Measurements from ENCODE around the gene DARS1.

Gene DARS1

GRCh38 chr2:135942936-135943688 lies 42.3 kb downstream of the DARS1 start:
- no peak for TF ChIP-seq CTCF (IDR thresholded peaks at IDR 0.05; ENCODE audit: low read depth, low read length, missing control alignments)
- DNase-seq (ENCODE audit: extremely low read depth, low read depth) = no peak
- no peak overlapping the region for H3K4me3 ChIP-seq (replicated peaks; ENCODE audit: low read depth, low read length)

- DNase-seq (ENCODE audit: extremely low read depth, low read depth) = no peak
- no peak for TF ChIP-seq CTCF (IDR thresholded peaks at IDR 0.05; ENCODE audit: low read depth, low read length, missing control alignments)
- H3K4me3 ChIP-seq (replicated peaks; ENCODE audit: low read depth, low read length) = no peak overlapping the region
These were observed 48.9 kb downstream of the DARS1 start for GRCh38 chr2:135936524-135936923.

- no peak overlapping the region for H3K4me3 ChIP-seq (replicated peaks; ENCODE audit: low read depth, low read length)
- DNase-seq (ENCODE audit: extremely low read depth, low read depth) = no peak
- no peak for TF ChIP-seq CTCF (IDR thresholded peaks at IDR 0.05; ENCODE audit: low read depth, low read length, missing control alignments)
These were observed 49.5 kb downstream of the DARS1 start for GRCh38 chr2:135935914-135936313.

- H3K4me3 ChIP-seq (replicated peaks; ENCODE audit: low read depth, low read length) = no peak overlapping the region
- DNase-seq (ENCODE audit: extremely low read depth, low read depth) = no peak
- no peak for TF ChIP-seq CTCF (IDR thresholded peaks at IDR 0.05; ENCODE audit: low read depth, low read length, missing control alignments)
These were observed 53.5 kb downstream of the DARS1 start for GRCh38 chr2:135931776-135932443.

- H3K4me3 ChIP-seq (replicated peaks; ENCODE audit: low read depth, low read length) = no peak overlapping the region
- no peak for TF ChIP-seq CTCF (IDR thresholded peaks at IDR 0.05; ENCODE audit: low read depth, low read length, missing control alignments)
- no peak for DNase-seq (ENCODE audit: extremely low read depth, low read depth)
These were observed 58.8 kb downstream of the DARS1 start for GRCh38 chr2:135926605-135927004.

- no peak for DNase-seq (ENCODE audit: extremely low read depth, low read depth)
- TF ChIP-seq CTCF (IDR thresholded peaks at IDR 0.05; ENCODE audit: low read depth, low read length, missing control alignments) = no peak
- H3K4me3 ChIP-seq (replicated peaks; ENCODE audit: low read depth, low read length) = no peak overlapping the region
These were observed 59.9 kb downstream of the DARS1 start for GRCh38 chr2:135925571-135925970.

Measured in HFF-Myc (cell line).